GM18909 (cell line): Measurements from ENCODE around the gene PAOX.
"Not testable (repeated sequence)": the region's sequence is repeated elsewhere in the genome, so short reads cannot be mapped to it uniquely, and the experiment has no call there.

Experiments
- ATAC-seq: cut with Tn5 transposase; IDR thresholded peaks from one replicate; pipeline ENCODE4 v1.9.1; 2021; ENCODE audit warnings: mild to moderate bottlenecking; ENCODE audit not compliant: unreplicated experiment, poor library complexity

PAOX gene

GRCh38 chr10:133400624-133401424 lies 21.8 kb downstream of the PAOX start:
- ATAC-seq = peak; percentile 64

- no peak for ATAC-seq
Observed at GRCh38 chr10:133401500-133401899, 22.4 kb downstream of the PAOX start.

GRCh38 chr10:133401981-133402725 lies 23.1 kb downstream of the PAOX start:
- ATAC-seq = no peak

GRCh38 chr10:133403359-133403758 lies 24.3 kb downstream of the PAOX start:
- no peak for ATAC-seq

GRCh38 chr10:133403784-133404183 lies 24.7 kb downstream of the PAOX start:
- ATAC-seq = no peak

- ATAC-seq = no peak
Observed at GRCh38 chr10:133405272-133405671, 26.2 kb downstream of the PAOX start.

- peak; percentile 65 for ATAC-seq
Observed at GRCh38 chr10:133405844-133406527, 26.9 kb downstream of the PAOX start.

GRCh38 chr10:133411523-133412380 lies 32.7 kb downstream of the PAOX start:
- ATAC-seq = no peak

GRCh38 chr10:133412381-133412711 lies 33.3 kb downstream of the PAOX start:
- ATAC-seq = no peak

GRCh38 chr10:133414401-133414800 lies 35.3 kb downstream of the PAOX start:
- ATAC-seq = not testable (repeated sequence)

- no peak for ATAC-seq
Observed at GRCh38 chr10:133415752-133416151, 36.7 kb downstream of the PAOX start.

- no peak for ATAC-seq
Observed at GRCh38 chr10:133418289-133418993, 39.4 kb downstream of the PAOX start.

GRCh38 chr10:133419211-133419950 lies 40.3 kb downstream of the PAOX start:
- no peak for ATAC-seq

- ATAC-seq = no peak
Observed at GRCh38 chr10:133420028-133420427, 41.0 kb downstream of the PAOX start.

GRCh38 chr10:133420579-133420978 lies 41.5 kb downstream of the PAOX start:
- ATAC-seq = no peak

- no peak for ATAC-seq
Observed at GRCh38 chr10:133421336-133422222, 42.5 kb downstream of the PAOX start.

- no peak for ATAC-seq
Observed at GRCh38 chr10:133422223-133422806, 43.3 kb downstream of the PAOX start.
